ENCODE results near the gene SLC2A13.

- TF ChIP-seq POLR2AphosphoS5 (IDR thresholded peaks at IDR 0.05) = no peak
- TF ChIP-seq, protein P1, sequence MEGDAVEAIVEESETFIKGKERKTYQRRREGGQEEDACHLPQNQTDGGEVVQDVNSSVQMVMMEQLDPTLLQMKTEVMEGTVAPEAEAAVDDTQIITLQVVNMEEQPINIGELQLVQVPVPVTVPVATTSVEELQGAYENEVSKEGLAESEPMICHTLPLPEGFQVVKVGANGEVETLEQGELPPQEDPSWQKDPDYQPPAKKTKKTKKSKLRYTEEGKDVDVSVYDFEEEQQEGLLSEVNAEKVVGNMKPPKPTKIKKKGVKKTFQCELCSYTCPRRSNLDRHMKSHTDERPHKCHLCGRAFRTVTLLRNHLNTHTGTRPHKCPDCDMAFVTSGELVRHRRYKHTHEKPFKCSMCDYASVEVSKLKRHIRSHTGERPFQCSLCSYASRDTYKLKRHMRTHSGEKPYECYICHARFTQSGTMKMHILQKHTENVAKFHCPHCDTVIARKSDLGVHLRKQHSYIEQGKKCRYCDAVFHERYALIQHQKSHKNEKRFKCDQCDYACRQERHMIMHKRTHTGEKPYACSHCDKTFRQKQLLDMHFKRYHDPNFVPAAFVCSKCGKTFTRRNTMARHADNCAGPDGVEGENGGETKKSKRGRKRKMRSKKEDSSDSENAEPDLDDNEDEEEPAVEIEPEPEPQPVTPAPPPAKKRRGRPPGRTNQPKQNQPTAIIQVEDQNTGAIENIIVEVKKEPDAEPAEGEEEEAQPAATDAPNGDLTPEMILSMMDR (IDR thresholded peaks at IDR 0.05 in 8 of 11, conservative IDR thresholded peaks at IDR 0.05 in 3 of 11) = no peak
- no peak for TF ChIP-seq POLR2A (IDR thresholded peaks at IDR 0.05)
Measured at GRCh38 chr12:40103043-40103442, 2.8 kb downstream of the SLC2A13 start.
